Right kidney (tissue), 1 donor: ENCODE measurements around the gene RTKN.

Experiments
- DNase-seq: peaks from one replicate; pipeline ENCODE4 v3.0.0-alpha.2; 2016

RTKN gene

DNA sequence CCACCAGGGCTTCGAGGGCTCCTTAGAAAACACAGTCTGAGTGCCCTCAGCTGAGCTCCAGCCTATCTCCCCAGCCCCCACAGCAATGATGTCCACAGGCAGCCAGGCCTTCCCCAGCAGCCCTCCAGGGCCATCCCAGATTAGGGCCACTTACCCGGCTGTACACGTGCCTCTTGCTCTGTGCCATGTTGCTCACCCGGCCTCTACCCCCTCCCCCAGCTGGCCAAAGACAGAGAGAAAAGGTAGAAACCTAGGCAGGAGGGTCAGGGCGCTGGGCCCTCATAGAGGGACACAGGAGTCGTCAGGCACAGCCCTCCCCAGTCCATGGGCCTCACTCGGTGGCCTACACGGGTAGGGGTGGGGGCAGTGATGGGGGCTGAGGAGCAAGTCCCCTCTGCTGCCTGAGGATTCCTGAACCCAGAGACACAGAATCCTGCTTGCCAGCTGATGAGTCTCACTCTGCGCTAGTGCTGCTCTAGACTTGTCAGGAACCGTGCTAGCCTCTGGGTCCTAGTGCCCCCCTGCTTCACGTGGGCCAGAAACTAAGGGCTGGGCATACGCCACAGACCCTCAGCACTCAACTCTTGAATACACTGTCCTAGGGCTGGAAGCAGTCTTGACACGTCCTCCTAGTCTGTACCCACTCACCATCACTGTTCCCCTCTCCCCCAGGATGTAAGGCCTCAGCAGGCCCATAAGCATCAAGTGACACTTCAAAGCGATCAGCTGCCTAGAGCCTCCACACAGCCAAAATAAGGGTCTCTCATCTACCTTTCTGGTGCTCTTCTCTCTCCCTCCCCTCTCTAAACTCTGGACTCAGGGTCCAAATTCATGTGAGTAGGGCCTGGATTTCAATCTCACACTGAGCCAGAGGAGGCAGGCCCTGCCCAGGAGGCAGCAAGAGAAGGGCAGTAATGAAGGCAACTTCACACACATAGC lies 61.6 kb downstream of the RTKN start, which contains the start of gene DCTN1:
Gene DCTN1, minus strand, starts transcription at position 461 of the 939 bp plus-strand sequence. Its CDS starts 274 bp downstream, at position 187.
- DNase-seq: peak; percentile 36

- no peak for DNase-seq
Measured at GRCh38 chr2:74378007-74378406, 63.7 kb downstream of the RTKN start.

DNA sequence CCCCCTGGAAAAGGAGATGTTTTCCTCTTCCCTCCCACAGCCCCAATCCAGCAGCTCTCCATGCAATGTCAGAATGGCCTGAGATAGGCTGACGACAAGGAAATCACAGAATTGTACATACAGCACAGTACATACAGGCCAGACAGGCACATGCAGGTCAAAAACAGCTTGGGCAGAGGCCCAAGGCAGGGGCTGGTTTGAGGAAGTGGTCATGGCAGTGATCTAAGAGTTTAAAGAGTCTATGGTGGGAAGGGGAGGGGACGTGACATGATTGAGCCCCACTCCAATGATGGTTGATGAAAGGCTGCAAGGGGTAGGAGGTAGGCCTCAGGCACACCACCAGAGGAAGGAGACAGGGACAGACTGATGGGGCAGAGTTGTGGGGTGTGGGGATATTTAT lies 65.9 kb downstream of the RTKN start:
- DNase-seq: no peak
